NCI-H146 (cell line): ENCODE data around the gene SMURF1.

Experiments used
- DNase-seq: peaks from one replicate; lab custom pipeline; 2025; lab: John Stamatoyannopoulos, UW

Gene SMURF1

GRCh38 chr7:99098286-99098823, 45.6 kb downstream of the SMURF1 start:
- DNase-seq = no peak

- no peak for DNase-seq
Measured at GRCh38 chr7:99097730-99098129, 46.2 kb downstream of the SMURF1 start.

GRCh38 chr7:99096124-99096887, 47.6 kb downstream of the SMURF1 start:
- no peak for DNase-seq

GRCh38 chr7:99095698-99096097, 48.2 kb downstream of the SMURF1 start:
- no peak for DNase-seq

GRCh38 chr7:99094401-99094800, 49.5 kb downstream of the SMURF1 start:
- DNase-seq = no peak

- DNase-seq = peak; percentile 55
Measured at GRCh38 chr7:99092064-99092720, 51.7 kb downstream of the SMURF1 start.

- no peak for DNase-seq
Measured at GRCh38 chr7:99090771-99091542, 53.0 kb downstream of the SMURF1 start.

- no peak for DNase-seq
Measured at GRCh38 chr7:99089914-99090629, 53.8 kb downstream of the SMURF1 start.

GRCh38 chr7:99086944-99087343, 57.0 kb downstream of the SMURF1 start:
- no peak for DNase-seq

- DNase-seq = no peak
Measured at GRCh38 chr7:99086532-99086931, 57.4 kb downstream of the SMURF1 start.

GRCh38 chr7:99083733-99084132, 60.2 kb downstream of the SMURF1 start:
- DNase-seq = no peak

- DNase-seq = no peak
Measured at GRCh38 chr7:99083068-99083651, 60.7 kb downstream of the SMURF1 start.

GRCh38 chr7:99080679-99081078, 63.2 kb downstream of the SMURF1 start:
- no peak for DNase-seq

- DNase-seq = no peak
Measured at GRCh38 chr7:99079104-99079503, 64.8 kb downstream of the SMURF1 start.

- DNase-seq = no peak
Measured at GRCh38 chr7:99078416-99078815, 65.5 kb downstream of the SMURF1 start.

GRCh38 chr7:99076615-99077014, 67.3 kb downstream of the SMURF1 start:
- no peak for DNase-seq

GRCh38 chr7:99073839-99074446, 70.0 kb downstream of the SMURF1 start:
- DNase-seq = no peak

GRCh38 chr7:99072126-99072525, 71.8 kb downstream of the SMURF1 start:
- no peak for DNase-seq

- DNase-seq = no peak
Measured at GRCh38 chr7:99070361-99070760, 73.5 kb downstream of the SMURF1 start.

- DNase-seq = no peak
Measured at GRCh38 chr7:99061001-99061776, 82.7 kb downstream of the SMURF1 start.
